ENCODE measurements around the gene PRKG1.

The PRKG1 gene

DNA sequence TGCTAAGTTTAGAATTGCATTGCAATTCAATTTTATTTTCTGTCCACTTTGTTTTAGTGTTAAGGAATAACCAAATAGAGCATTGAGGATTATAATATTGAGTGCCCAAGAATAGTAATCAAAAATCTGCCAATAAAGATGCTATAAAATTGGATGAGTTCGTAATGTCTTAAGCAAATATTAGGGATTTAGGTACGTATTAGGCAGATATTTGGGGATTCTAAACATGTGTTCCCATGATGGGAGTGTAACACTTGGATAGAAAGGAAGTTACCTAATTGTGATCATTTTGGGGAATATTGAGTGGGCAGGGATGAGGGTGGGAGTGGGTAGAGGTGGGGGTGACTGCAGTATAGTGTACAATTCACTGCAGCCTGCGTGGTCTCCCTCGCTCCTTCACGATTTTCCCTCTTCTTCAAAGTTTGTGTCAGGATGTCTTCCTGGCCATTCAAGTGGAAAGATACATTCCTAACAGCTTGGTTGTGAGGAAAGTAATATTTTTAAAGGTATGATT, 1.3 kb upstream of the PRKG1 start:
- no peak for DNase-seq
- H3K27me3 ChIP-seq (ENCODE audit: insufficient read depth, low read depth, severe bottlenecking), result peaks cover 41% of the 10 kb centered on the region
- no peak overlapping the region for H3K4me3 ChIP-seq (ENCODE audit: low read depth, low read length)
- H3K27ac ChIP-seq, result no peak overlapping the region
- no peaks in the 10 kb centered on the region for H3K36me3 ChIP-seq
- TF ChIP-seq, protein P1, sequence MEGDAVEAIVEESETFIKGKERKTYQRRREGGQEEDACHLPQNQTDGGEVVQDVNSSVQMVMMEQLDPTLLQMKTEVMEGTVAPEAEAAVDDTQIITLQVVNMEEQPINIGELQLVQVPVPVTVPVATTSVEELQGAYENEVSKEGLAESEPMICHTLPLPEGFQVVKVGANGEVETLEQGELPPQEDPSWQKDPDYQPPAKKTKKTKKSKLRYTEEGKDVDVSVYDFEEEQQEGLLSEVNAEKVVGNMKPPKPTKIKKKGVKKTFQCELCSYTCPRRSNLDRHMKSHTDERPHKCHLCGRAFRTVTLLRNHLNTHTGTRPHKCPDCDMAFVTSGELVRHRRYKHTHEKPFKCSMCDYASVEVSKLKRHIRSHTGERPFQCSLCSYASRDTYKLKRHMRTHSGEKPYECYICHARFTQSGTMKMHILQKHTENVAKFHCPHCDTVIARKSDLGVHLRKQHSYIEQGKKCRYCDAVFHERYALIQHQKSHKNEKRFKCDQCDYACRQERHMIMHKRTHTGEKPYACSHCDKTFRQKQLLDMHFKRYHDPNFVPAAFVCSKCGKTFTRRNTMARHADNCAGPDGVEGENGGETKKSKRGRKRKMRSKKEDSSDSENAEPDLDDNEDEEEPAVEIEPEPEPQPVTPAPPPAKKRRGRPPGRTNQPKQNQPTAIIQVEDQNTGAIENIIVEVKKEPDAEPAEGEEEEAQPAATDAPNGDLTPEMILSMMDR (IDR thresholded peaks at IDR 0.05; ENCODE audit: low read depth, low read length), result no peak
- no peaks in the 10 kb centered on the region for H3K9me3 ChIP-seq (ENCODE audit: severe bottlenecking)

DNA sequence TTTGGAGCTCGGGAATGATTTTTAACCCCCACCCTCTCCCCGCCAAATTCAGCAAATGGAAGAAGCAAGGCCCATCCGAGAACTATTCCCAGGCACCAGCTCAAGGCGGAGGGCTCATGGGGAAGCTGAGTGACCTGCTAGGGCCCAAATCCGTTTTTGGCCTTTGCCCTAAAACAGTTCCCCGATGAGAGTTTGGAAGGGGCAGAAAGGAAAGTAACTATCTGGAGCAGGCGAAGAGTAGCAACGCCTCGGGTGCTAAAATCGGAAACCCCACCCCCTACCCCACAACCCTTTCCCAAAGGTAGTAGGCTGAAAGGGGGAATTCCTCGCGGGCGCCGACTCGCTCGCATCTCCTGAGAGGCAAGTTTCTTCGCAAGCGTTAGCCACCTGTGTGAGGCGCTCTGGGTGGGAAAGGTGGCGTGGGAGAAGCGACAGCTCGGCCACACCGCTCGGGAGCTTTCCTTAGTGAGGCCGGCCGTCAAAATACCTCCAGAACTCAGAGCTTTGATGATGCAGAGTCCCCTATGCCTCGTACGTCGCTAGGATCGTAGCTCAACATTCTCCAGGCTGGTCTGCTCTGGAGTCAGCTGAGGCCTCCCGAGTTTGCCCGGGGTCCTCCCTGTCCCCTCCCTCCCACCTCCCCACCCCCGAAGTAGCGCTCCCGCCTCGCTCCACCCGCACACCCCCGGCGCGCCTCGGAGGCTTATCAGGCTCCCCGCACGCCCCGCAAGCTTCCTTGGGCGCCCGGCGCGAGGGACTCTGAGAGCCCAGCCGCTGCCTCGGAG, 642 bp upstream of the PRKG1 start:
- Histone ChIP-seq H3K27ac (no peak overlapping the region), H3K36me3 (no peaks in the 10 kb centered on the region), H3K27me3 (ENCODE audit: insufficient read depth, low read depth, severe bottlenecking) (peaks cover 41% of the 10 kb centered on the region), H3K9me3 (ENCODE audit: severe bottlenecking) (no peaks in the 10 kb centered on the region), H3K4me3 (ENCODE audit: low read depth, low read length) (peak overlapping the region; percentile 32)
- TF ChIP-seq, protein P1 (IDR thresholded peaks at IDR 0.05; ENCODE audit: low read depth, low read length), result no peak
- no peak for DNase-seq

DNA sequence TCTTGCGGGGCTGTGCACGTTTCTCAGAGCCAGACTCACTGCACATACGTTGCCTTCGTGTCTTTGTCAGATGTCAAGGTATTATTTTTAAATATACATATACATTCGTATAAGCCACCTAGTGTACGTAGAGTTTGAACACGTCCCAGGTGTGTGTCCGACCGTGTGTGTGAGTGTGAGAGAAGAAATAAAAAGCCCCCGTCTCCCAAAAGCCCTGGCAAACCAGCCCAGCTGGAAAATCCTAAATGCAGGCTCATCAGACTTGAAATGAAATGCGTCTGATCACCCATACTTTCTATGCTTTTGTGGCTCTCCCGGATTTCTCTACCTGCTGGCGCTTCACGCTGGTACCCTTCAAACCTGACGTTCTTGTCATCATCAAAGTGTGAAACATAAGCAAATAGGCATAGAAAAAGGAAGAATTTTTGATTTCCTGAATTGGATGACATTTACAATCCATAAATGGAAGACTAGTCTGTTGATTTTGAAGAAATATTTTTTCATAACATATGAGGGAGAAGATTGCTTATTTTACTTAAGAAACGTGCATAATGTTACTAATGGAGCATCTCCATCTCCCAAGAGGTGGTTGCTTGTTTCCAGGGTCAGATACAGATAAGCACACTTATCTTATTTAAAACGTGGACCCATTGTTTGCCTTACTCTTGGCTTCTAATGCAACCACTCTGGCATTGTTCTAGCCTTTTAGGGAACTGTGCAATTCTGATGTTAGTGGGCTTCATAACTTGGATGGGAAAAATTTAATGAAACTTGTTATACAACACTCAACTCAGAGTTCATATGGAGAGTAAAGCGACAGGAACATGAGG, 971 bp downstream of the PRKG1 start:
- peaks cover 41% of the 10 kb centered on the region for H3K27me3 ChIP-seq (ENCODE audit: insufficient read depth, low read depth, severe bottlenecking)
- no peak for DNase-seq

DNA sequence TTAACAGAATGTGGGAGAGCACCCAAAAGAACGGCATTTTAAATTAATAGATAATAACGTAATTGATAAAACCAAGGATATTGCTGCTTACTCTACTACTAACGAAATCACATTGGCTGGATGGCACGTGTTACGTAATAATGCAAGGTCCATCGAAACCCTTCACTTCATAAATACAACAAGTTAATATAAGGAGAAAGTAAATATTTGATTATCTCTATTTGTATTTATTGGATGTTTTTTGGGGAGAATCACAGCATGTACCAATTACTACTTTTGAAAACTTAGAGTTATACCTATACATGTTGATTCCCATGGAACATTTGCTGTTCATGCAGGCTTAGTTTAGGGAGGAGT, 1.6 kb downstream of the PRKG1 start:
- TF ChIP-seq, protein P1 (IDR thresholded peaks at IDR 0.05; ENCODE audit: low read depth, low read length), result no peak
- no peak overlapping the region for H3K4me3 ChIP-seq (ENCODE audit: low read depth, low read length)
- no peak for DNase-seq
- H3K36me3 ChIP-seq, result no peaks in the 10 kb centered on the region
- H3K9me3 ChIP-seq (ENCODE audit: severe bottlenecking), result no peaks in the 10 kb centered on the region
- peaks cover 41% of the 10 kb centered on the region for H3K27me3 ChIP-seq (ENCODE audit: insufficient read depth, low read depth, severe bottlenecking)
- H3K27ac ChIP-seq, result no peak overlapping the region

More for the DNA sequence above, 971 bp downstream of the PRKG1 start:
- Histone ChIP-seq H3K27ac (no peak overlapping the region), H3K36me3 (no peaks in the 10 kb centered on the region), H3K4me3 (ENCODE audit: low read depth, low read length) (no peak overlapping the region), H3K9me3 (ENCODE audit: severe bottlenecking) (no peaks in the 10 kb centered on the region)
- TF ChIP-seq, protein P1 (IDR thresholded peaks at IDR 0.05; ENCODE audit: low read depth, low read length), result no peak

DNA sequence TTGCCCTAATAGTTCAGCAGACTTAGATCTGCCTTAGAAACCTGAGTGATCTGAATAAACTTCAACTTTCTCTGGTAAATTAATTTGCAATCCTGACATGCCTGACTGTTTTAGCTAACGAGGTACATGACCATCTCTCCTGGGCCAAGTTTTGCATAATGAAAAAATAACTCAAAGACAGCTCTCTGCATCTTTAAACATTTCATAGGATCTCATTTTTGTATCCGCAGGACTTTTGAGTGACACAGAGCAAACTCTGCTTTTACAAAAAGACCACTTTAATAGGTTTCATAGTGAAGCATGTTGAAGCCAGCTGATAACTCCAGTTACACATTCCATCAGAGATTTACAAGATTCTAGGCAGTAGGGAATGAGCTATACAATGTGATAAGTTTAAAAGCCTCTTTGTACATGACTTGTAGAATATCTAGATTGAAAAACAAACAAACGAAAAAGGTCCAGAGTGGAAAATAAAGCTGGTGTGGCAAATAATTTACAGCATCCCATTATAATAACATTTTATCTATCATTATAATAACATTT, 2.1 kb downstream of the PRKG1 start:
- DNase-seq, result no peak
- TF ChIP-seq, protein P1 (IDR thresholded peaks at IDR 0.05; ENCODE audit: low read depth, low read length), result no peak
- no peak overlapping the region for H3K4me3 ChIP-seq (ENCODE audit: low read depth, low read length)
- no peaks in the 10 kb centered on the region for H3K36me3 ChIP-seq
- H3K27ac ChIP-seq, result no peak overlapping the region
- no peaks in the 10 kb centered on the region for H3K9me3 ChIP-seq (ENCODE audit: severe bottlenecking)
- H3K27me3 ChIP-seq (ENCODE audit: insufficient read depth, low read depth, severe bottlenecking), result peaks cover 41% of the 10 kb centered on the region

Measured in WERI-Rb-1 (cell line).